ENCODE measurements around the gene ARIH2. TPM values are rescaled to one million over a fixed set of nuclear protein-coding genes. Genes with fewer than 3 reads are reported as not detected.

Gene ARIH2
- total RNA-seq, 4 donors from 2014 or later, result 37.4 to 102 (median 79.9) TPM

- DNase-seq, result no peak
- no peak for TF ChIP-seq CTCF (IDR thresholded peaks at IDR 0.05)
- no peak for TF ChIP-seq POLR2A (IDR thresholded peaks at IDR 0.05)
- Histone ChIP-seq H3K36me3 (no peaks in the 10 kb centered on the region), H3K9me3 (no peaks in the 10 kb centered on the region), H3K4me1 (peaks cover 0 to 4% of the 10 kb centered on the region in 2 donors), H3K27me3 (no peaks in the 10 kb centered on the region), H3K27ac (no peak overlapping the region), H3K4me3 (no peak overlapping the region)
- intact Hi-C loops (cut with DNase I; ENCODE audit: low total_unique reads), result no loop called here
These were observed 10.9 kb downstream of the ARIH2 start for GRCh38 chr3:48929358-48930035.

- DNase-seq, result no peak
- no peak overlapping the region for H3K27ac ChIP-seq
- H3K27me3 ChIP-seq, result no peaks in the 10 kb centered on the region
- no peak overlapping the region for H3K4me3 ChIP-seq
- H3K4me1 ChIP-seq, result peaks cover 0 to 4% of the 10 kb centered on the region in 2 donors
- TF ChIP-seq CTCF (IDR thresholded peaks at IDR 0.05) (no peak), POLR2A (IDR thresholded peaks at IDR 0.05) (no peak)
- intact Hi-C loops (cut with DNase I; ENCODE audit: low total_unique reads), result no loop called here
- H3K36me3 ChIP-seq, result no peaks in the 10 kb centered on the region
- no peaks in the 10 kb centered on the region for H3K9me3 ChIP-seq
These were observed 11.9 kb downstream of the ARIH2 start for GRCh38 chr3:48930590-48930989.

GRCh38 chr3:48931944-48932580 is 13.4 kb downstream of the ARIH2 start:
- Histone ChIP-seq H3K4me3 (no peak overlapping the region), H3K27ac (no peak overlapping the region), H3K36me3 (no peaks in the 10 kb centered on the region), H3K27me3 (no peaks in the 10 kb centered on the region), H3K4me1 (peaks cover 0 to 4% of the 10 kb centered on the region in 2 donors), H3K9me3 (no peaks in the 10 kb centered on the region)
- TF ChIP-seq POLR2A (IDR thresholded peaks at IDR 0.05), result no peak
- no peak for TF ChIP-seq CTCF (IDR thresholded peaks at IDR 0.05)
- no peak for DNase-seq
- intact Hi-C loops (cut with DNase I; ENCODE audit: low total_unique reads), result no loop called here

- no peaks in the 10 kb centered on the region for H3K27me3 ChIP-seq
- no peak overlapping the region for H3K27ac ChIP-seq
- H3K4me3 ChIP-seq, result no peak overlapping the region
- no peaks in the 10 kb centered on the region for H3K36me3 ChIP-seq
- TF ChIP-seq CTCF (IDR thresholded peaks at IDR 0.05) (no peak), POLR2A (IDR thresholded peaks at IDR 0.05) (no peak)
- H3K9me3 ChIP-seq, result no peaks in the 10 kb centered on the region
- DNase-seq, result no peak
- H3K4me1 ChIP-seq, result no peaks in the 10 kb centered on the region
- intact Hi-C loops (cut with DNase I; ENCODE audit: low total_unique reads), result no loop called here
These were observed 15.8 kb downstream of the ARIH2 start for GRCh38 chr3:48934333-48934991.

- Histone ChIP-seq H3K4me3 (no peak overlapping the region), H3K27ac (no peak overlapping the region), H3K36me3 (no peaks in the 10 kb centered on the region), H3K4me1 (no peaks in the 10 kb centered on the region), H3K27me3 (no peaks in the 10 kb centered on the region), H3K9me3 (no peaks in the 10 kb centered on the region)
- TF ChIP-seq POLR2A (IDR thresholded peaks at IDR 0.05), result no peak
- no peak for TF ChIP-seq CTCF (IDR thresholded peaks at IDR 0.05)
- no peak for DNase-seq
- intact Hi-C loops (cut with DNase I; ENCODE audit: low total_unique reads), result no loop called here
These were observed 16.9 kb downstream of the ARIH2 start for GRCh38 chr3:48935530-48935929.

Data from uterus (tissue), 4 donors.